PC-3 (cell line): ENCODE results near the gene GIPC1. TPM values are rescaled to one million over a fixed set of nuclear protein-coding genes. Genes with fewer than 3 reads are reported as not detected.
A peak's percentile ranks its signal among the peaks of the same experiment; 100 is the strongest.
"Not testable (repeated sequence)": the region's sequence is repeated elsewhere in the genome, so short reads cannot be mapped to it uniquely, and the experiment has no call there.

ENCODE experiments used
- ATAC-seq: fragments of 200-7000 bp; cut with Tn5 transposase; 2 replicates; pipeline ENCODE4 v1.9.1; 2020; ENCODE audit warnings: mild to moderate bottlenecking, moderate library complexity
- BruUV-seq: library from RNA; stranded (reverse); fragments of 400-500 nt; replicated peaks from 2 replicates; lab custom pipeline; 2021; lab: Mats Ljungman, UMichigan
- CTCF ChIA-PET: fragments of 300-600 bp; sonication (Branson Sonifier 250); formaldehyde crosslinking; loops from one replicate; lab custom pipeline; 2022; ENCODE audit warnings: antibody characterized with exemption; lab: Charles Lee
- POLR2A ChIA-PET: fragments of 300-600 bp; sonication (Branson Sonifier 250); formaldehyde crosslinking; loops from one replicate; lab custom pipeline; 2022; ENCODE audit warnings: antibody characterized with exemption; ENCODE audit not compliant: unreplicated experiment; lab: Charles Lee
- DNase-seq: peaks from one replicate; pipeline ENCODE4 v3.0.0-alpha.2; 2015
- H2AFZ ChIP-seq: fragments of 300-600 bp; sonication (generic); 2 replicates; pipeline ENCODE4 v1.6.0; 2016; ENCODE audit warnings: antibody characterized with exemption, low read length
- H3F3A ChIP-seq: fragments of 300-600 bp; sonication (generic); one replicate; pipeline ENCODE4 v1.6.0; 2017; ENCODE audit warnings: antibody characterized with exemption, low read length, control low read depth, mild to moderate bottlenecking; ENCODE audit not compliant: unreplicated experiment
- H3K27ac ChIP-seq: fragments of 300-600 bp; sonication (generic); 2 replicates; pipeline ENCODE4 v1.5.1; 2016; ENCODE audit warnings: mild to moderate bottlenecking, low read length
- H3K27me3 ChIP-seq: fragments of 300-600 bp; sonication (generic); 2 replicates; pipeline ENCODE4 v1.6.1; 2016; ENCODE audit warnings: low read length, mixed read lengths
- H3K36me3 ChIP-seq: fragments of 300-600 bp; sonication (generic); 2 replicates; pipeline ENCODE4 v1.6.1; 2016; ENCODE audit warnings: low read depth, mixed run types, low read length, mixed read lengths
- H3K4me1 ChIP-seq: fragments of 300-600 bp; sonication (generic); 2 replicates; pipeline ENCODE4 v1.5.1; 2016; ENCODE audit warnings: low read length; ENCODE audit not compliant: insufficient read depth
- H3K4me2 ChIP-seq: fragments of 300-600 bp; sonication (generic); 2 replicates; pipeline ENCODE4 v1.6.0; 2016; ENCODE audit warnings: low read length
- H3K4me3 ChIP-seq: fragments of 300-600 bp; sonication (generic); 2 replicates; pipeline ENCODE4 v1.5.1; 2016; ENCODE audit warnings: mild to moderate bottlenecking, low read length, mixed read lengths
- H3K79me2 ChIP-seq: fragments of 300-600 bp; sonication (generic); 2 replicates; pipeline ENCODE4 v1.6.1; 2017; ENCODE audit warnings: low read length, mixed read lengths
- H3K9ac ChIP-seq: fragments of 300-600 bp; sonication (generic); 2 replicates; pipeline ENCODE4 v1.6.0; 2016; ENCODE audit warnings: mild to moderate bottlenecking, low read length
- H3K9me2 ChIP-seq: fragments of 300-600 bp; sonication (generic); replicated peaks from 2 replicates; pipeline ENCODE4 v1.6.1; 2016; ENCODE audit warnings: mixed run types, low read length, mixed read lengths
- H3K9me3 ChIP-seq: fragments of 300-600 bp; sonication (generic); 2 replicates; pipeline ENCODE4 v1.6.1; 2016; ENCODE audit warnings: low read length, mixed read lengths
- H4K20me1 ChIP-seq: fragments of 300-600 bp; sonication (generic); 2 replicates; pipeline ENCODE4 v1.6.1; 2016; ENCODE audit warnings: low read length, mixed read lengths
- CTCF ChIP-seq: fragments of 300-600 bp; sonication (generic); conservative IDR thresholded peaks from 2 replicates; pipeline ENCODE4 v1.5.1; 2017; ENCODE audit warnings: antibody characterized with exemption, low read depth, mild to moderate bottlenecking, low read length
- EZH2 ChIP-seq: fragments of 300-600 bp; sonication (generic); IDR thresholded peaks from one replicate; pipeline ENCODE4 v1.6.1; 2017; ENCODE audit warnings: antibody characterized with exemption, mild to moderate bottlenecking, low read length; ENCODE audit not compliant: unreplicated experiment
- EZH2phosphoT487 ChIP-seq: fragments of 300-600 bp; sonication (generic); IDR thresholded peaks from 2 replicates; pipeline ENCODE4 v1.6.1; 2018; ENCODE audit warnings: mild to moderate bottlenecking, antibody characterized with exemption, low read length, borderline replicate concordance
- intact Hi-C: fragments of 100-400 bp; cut with micrococcal nuclease; formaldehyde crosslinking; loops from 2 replicates; pipeline ENCODE4 v1.9.0; 2023
- total RNA-seq: library from RNA; depleted of rRNA; stranded (reverse); fragments of >200 nt; gene quantifications from 2 replicates; pipeline ENCODE4 v1.2.3, GENCODE V29; 2014

Gene GIPC1
- total RNA-seq, 1 experiment from 2014 or later: 538 TPM

- DNase-seq (peak; percentile 99), ATAC-seq (peak; percentile 83)
- Histone ChIP-seq H3F3A (peaks cover 13% of the 10 kb centered on the region), H3K9ac (peak overlapping the region; percentile 81), H3K4me3 (peak overlapping the region; percentile 41), H3K27ac (peak overlapping the region; percentile 96), H3K4me2 (peak overlapping the region; percentile 79), H4K20me1 (no peaks in the 10 kb centered on the region), H3K9me3 (no peaks in the 10 kb centered on the region), H3K36me3 (no peaks in the 10 kb centered on the region), H2AFZ (peak overlapping the region; percentile 62), H3K9me2 (no peaks in the 10 kb centered on the region), H3K79me2 (0 out of 2 replicates have a peak, but pooled peaks cover 7% of the 10 kb centered on the region), H3K27me3 (no peaks in the 10 kb centered on the region), H3K4me1 (peaks cover 73% of the 10 kb centered on the region)
- intact Hi-C loops: loop anchor here (1.0 kb wide), 3 partner anchors 9 to 30 kb away; partner anchors contain the start of genes GIPC1 and PTGER1
- TSS peak; percentile 95 for BruUV-seq
- ChIA-PET POLR2A (interaction anchor here (0.6 to 1.6 kb wide), 7 partner anchors 9 to 124 kb away, joined by 3 to 16 read pairs (median 4); partner anchors contain the start of gene DNAJB1), CTCF (interaction anchor here (0.6 to 1.3 kb wide), 6 partner anchors 9 to 271 kb away, joined by 3 to 15 read pairs (median 4); partner anchors contain the start of genes DNAJB1 and GIPC1)
- TF ChIP-seq CTCF: peak; percentile 93
- TF ChIP-seq EZH2: no peak
- no peak for TF ChIP-seq EZH2phosphoT487
These were observed 9.7 kb upstream of the GIPC1 start for GRCh38 chr19:14505488-14506239.

GRCh38 chr19:14504575-14504974 lies 8.6 kb upstream of the GIPC1 start:
- H3K27me3 ChIP-seq, H3K4me3 ChIP-seq, H2AFZ ChIP-seq, H4K20me1 ChIP-seq, H3K36me3 ChIP-seq, H3K9ac ChIP-seq, ATAC-seq, BruUV-seq, H3K79me2 ChIP-seq, intact Hi-C loops, H3K9me3 ChIP-seq, DNase-seq, H3K9me2 ChIP-seq: not testable (repeated sequence)
- peaks cover 13% of the 10 kb centered on the region for H3F3A ChIP-seq
- ChIA-PET POLR2A (interaction anchor here (0.8 to 1.0 kb wide), 2 partner anchors 12 to 14 kb away, joined by 4 to 12 read pairs; no protein-coding TSS in a partner anchor), CTCF (interaction anchor here (0.6 kb wide), 2 partner anchors 39 to 846 kb away, joined by 3 to 4 read pairs; no protein-coding TSS in a partner anchor)
- H3K4me1 ChIP-seq: peaks cover 64% of the 10 kb centered on the region
- H3K27ac ChIP-seq: peak overlapping the region; percentile 96; the same call in 1 of the 2 replicates
- peak overlapping the region; percentile 79; the same call in 1 of the 2 replicates for H3K4me2 ChIP-seq

- H3K27me3 ChIP-seq: no peaks in the 10 kb centered on the region
- no peak overlapping the region for H2AFZ ChIP-seq
- no TSS peak for BruUV-seq
- H3K36me3 ChIP-seq: no peaks in the 10 kb centered on the region
- H4K20me1 ChIP-seq: no peaks in the 10 kb centered on the region
- H3K79me2 ChIP-seq: no peaks in the 10 kb centered on the region
- no peak overlapping the region for H3K4me3 ChIP-seq
- ChIA-PET CTCF (no interaction called here), POLR2A (no interaction called here)
- no peaks in the 10 kb centered on the region for H3K9me3 ChIP-seq
- H3K27ac ChIP-seq: no peak overlapping the region
- no peak overlapping the region for H3K9ac ChIP-seq
- ATAC-seq: no peak
- H3F3A ChIP-seq: peaks cover 13% of the 10 kb centered on the region
- intact Hi-C loops: no loop called here
- H3K4me1 ChIP-seq: peaks cover 54% of the 10 kb centered on the region
- H3K9me2 ChIP-seq: no peaks in the 10 kb centered on the region
- DNase-seq: no peak
- H3K4me2 ChIP-seq: no peak overlapping the region
- TF ChIP-seq EZH2: no peak
- no peak for TF ChIP-seq EZH2phosphoT487
- no peak for TF ChIP-seq CTCF
These were observed 7.4 kb upstream of the GIPC1 start for GRCh38 chr19:14503285-14503684.
